Duodenal mucosa (tissue), 2 donors: ENCODE measurements around the gene SAMD10.
A peak's percentile ranks its signal among the peaks of the same experiment; 100 is the strongest.

ENCODE experiments used
- H3K27ac ChIP-seq: one replicate; pipeline ENCODE4 v1.7.0; 2013; ENCODE audit warnings: low read depth, low read length
- H3K27me3 ChIP-seq, 2 donors: one replicate each; pipeline ENCODE4 v1.7.0; 2013; ENCODE audit warnings: low read length in 2 of 2, control low read depth in 1 of 2; ENCODE audit not compliant: insufficient read depth in 2 of 2, control insufficient read depth in 1 of 2
- H3K36me3 ChIP-seq, 2 donors: one replicate each; pipeline ENCODE4 v1.7.0; 2013; ENCODE audit warnings: low read length in 2 of 2, control low read depth in 1 of 2; ENCODE audit not compliant: insufficient read depth in 2 of 2, control insufficient read depth in 1 of 2
- H3K4me1 ChIP-seq, 2 donors: one replicate each; pipeline ENCODE4 v1.7.0; 2013; ENCODE audit warnings: low read length in 2 of 2, control low read depth in 1 of 2; ENCODE audit not compliant: insufficient read depth in 2 of 2, control insufficient read depth in 1 of 2
- H3K4me3 ChIP-seq, 2 donors: one replicate each; pipeline ENCODE4 v1.7.0; 2013; ENCODE audit warnings: low read length in 2 of 2, low read depth in 1 of 2
- H3K9ac ChIP-seq, 2 donors: one replicate each; pipeline ENCODE4 v1.7.0; 2013; ENCODE audit warnings: low read length in 2 of 2, low read depth in 1 of 2
- H3K9me3 ChIP-seq, 2 donors: one replicate each; pipeline ENCODE4 v1.7.0; 2013; ENCODE audit warnings: low read length in 2 of 2, control low read depth in 1 of 2; ENCODE audit not compliant: control insufficient read depth in 1 of 2

The SAMD10 gene

GRCh38 chr20:63946986-63947637 is 32.3 kb downstream of the SAMD10 start:
- H3K27ac ChIP-seq: no peak overlapping the region
- no peaks in the 10 kb centered on the region for H3K27me3 ChIP-seq
- peaks cover 49 to 61% of the 10 kb centered on the region in 2 donors for H3K4me1 ChIP-seq
- H3K4me3 ChIP-seq: no peak overlapping the region
- no peaks in the 10 kb centered on the region for H3K9me3 ChIP-seq
- H3K36me3 ChIP-seq: peaks cover 28 to 43% of the 10 kb centered on the region in 2 donors
- H3K9ac ChIP-seq: no peak overlapping the region

GRCh38 chr20:63945921-63946920 is 33.2 kb downstream of the SAMD10 start:
- H3K9me3 ChIP-seq: no peaks in the 10 kb centered on the region
- no peaks in the 10 kb centered on the region for H3K27me3 ChIP-seq
- peaks cover 41 to 54% of the 10 kb centered on the region in 2 donors for H3K4me1 ChIP-seq
- peaks cover 28 to 45% of the 10 kb centered on the region in 2 donors for H3K36me3 ChIP-seq
- H3K9ac ChIP-seq: no peak overlapping the region
- no peak overlapping the region for H3K27ac ChIP-seq
- no peak overlapping the region for H3K4me3 ChIP-seq

GRCh38 chr20:63945031-63945658 is 34.3 kb downstream of the SAMD10 start:
- H3K4me1 ChIP-seq: peaks cover 31 to 45% of the 10 kb centered on the region in 2 donors
- peaks cover 38 to 56% of the 10 kb centered on the region in 2 donors for H3K36me3 ChIP-seq
- H3K9ac ChIP-seq: no peak overlapping the region
- no peak overlapping the region for H3K27ac ChIP-seq
- H3K27me3 ChIP-seq: no peaks in the 10 kb centered on the region
- no peak overlapping the region for H3K4me3 ChIP-seq
- no peaks in the 10 kb centered on the region for H3K9me3 ChIP-seq

- Histone ChIP-seq H3K27ac (no peak overlapping the region), H3K4me1 (peaks cover 23 to 37% of the 10 kb centered on the region in 2 donors), H3K9ac (no peak overlapping the region), H3K27me3 (no peaks in the 10 kb centered on the region), H3K9me3 (no peaks in the 10 kb centered on the region), H3K36me3 (peaks cover 39 to 64% of the 10 kb centered on the region in 2 donors), H3K4me3 (no peak overlapping the region)
These were observed 35.1 kb downstream of the SAMD10 start for GRCh38 chr20:63944078-63944941.

- Histone ChIP-seq H3K9ac (no peak overlapping the region), H3K36me3 (peaks cover 42 to 66% of the 10 kb centered on the region in 2 donors), H3K4me1 (peaks cover 17 to 31% of the 10 kb centered on the region in 2 donors), H3K27ac (no peak overlapping the region), H3K27me3 (no peaks in the 10 kb centered on the region), H3K4me3 (no peak overlapping the region), H3K9me3 (no peaks in the 10 kb centered on the region)
These were observed 35.7 kb downstream of the SAMD10 start for GRCh38 chr20:63943808-63944077.

GRCh38 chr20:63942969-63943807 is 36.3 kb downstream of the SAMD10 start:
- Histone ChIP-seq H3K9me3 (no peaks in the 10 kb centered on the region), H3K36me3 (peaks cover 43 to 67% of the 10 kb centered on the region in 2 donors), H3K4me3 (no peak overlapping the region), H3K9ac (no peak overlapping the region), H3K27me3 (no peaks in the 10 kb centered on the region), H3K4me1 (peaks cover 12 to 26% of the 10 kb centered on the region in 2 donors), H3K27ac (no peak overlapping the region)

GRCh38 chr20:63942250-63942951 is 37.0 kb downstream of the SAMD10 start:
- Histone ChIP-seq H3K9me3 (no peaks in the 10 kb centered on the region), H3K27ac (peak overlapping the region; percentile 73), H3K4me1 (peaks cover 5 to 18% of the 10 kb centered on the region in 2 donors), H3K36me3 (peaks cover 43 to 64% of the 10 kb centered on the region in 2 donors), H3K4me3 (no peak overlapping the region), H3K9ac (no peak overlapping the region), H3K27me3 (no peaks in the 10 kb centered on the region)

GRCh38 chr20:63941282-63942081 is 38.0 kb downstream of the SAMD10 start:
- peaks cover 43 to 64% of the 10 kb centered on the region in 2 donors for H3K36me3 ChIP-seq

More at GRCh38 chr20:63941282-63942081, 38.0 kb downstream of the SAMD10 start:
- no peaks in the 10 kb centered on the region for H3K9me3 ChIP-seq
- H3K4me1 ChIP-seq: peaks cover 0 to 14% of the 10 kb centered on the region in 2 donors
- H3K4me3 ChIP-seq: no peak overlapping the region
- H3K27ac ChIP-seq: peak overlapping the region; percentile 58
- H3K27me3 ChIP-seq: no peaks in the 10 kb centered on the region
- no peak overlapping the region for H3K9ac ChIP-seq
